GM19043 (cell line): ENCODE data around the gene BCL11B.

Source experiments
- ATAC-seq: cut with Tn5 transposase; IDR thresholded peaks from one replicate; pipeline ENCODE4 v1.9.1; 2021; ENCODE audit warnings: low read depth; ENCODE audit not compliant: unreplicated experiment

The BCL11B gene

DNA sequence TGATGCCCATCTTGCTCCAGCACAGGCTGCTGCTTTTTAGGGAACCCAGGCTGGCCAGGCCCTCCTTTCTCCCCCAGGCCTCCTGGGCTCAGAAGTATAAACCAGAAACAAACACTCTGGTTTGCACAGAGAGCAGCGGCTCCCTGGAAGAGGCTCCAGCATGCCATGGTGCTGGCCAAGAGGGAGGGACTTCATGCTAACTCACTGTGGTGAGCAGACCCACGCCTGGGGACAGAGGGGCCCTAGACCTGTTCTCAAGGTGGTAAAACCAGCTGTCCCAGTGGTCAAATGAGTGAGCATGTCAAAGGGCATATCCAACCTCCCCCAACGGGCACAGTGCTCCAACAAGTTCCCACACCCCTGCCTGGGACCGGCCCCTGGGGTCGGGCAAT is 15.5 kb downstream of the BCL11B start:
- no peak for ATAC-seq

DNA sequence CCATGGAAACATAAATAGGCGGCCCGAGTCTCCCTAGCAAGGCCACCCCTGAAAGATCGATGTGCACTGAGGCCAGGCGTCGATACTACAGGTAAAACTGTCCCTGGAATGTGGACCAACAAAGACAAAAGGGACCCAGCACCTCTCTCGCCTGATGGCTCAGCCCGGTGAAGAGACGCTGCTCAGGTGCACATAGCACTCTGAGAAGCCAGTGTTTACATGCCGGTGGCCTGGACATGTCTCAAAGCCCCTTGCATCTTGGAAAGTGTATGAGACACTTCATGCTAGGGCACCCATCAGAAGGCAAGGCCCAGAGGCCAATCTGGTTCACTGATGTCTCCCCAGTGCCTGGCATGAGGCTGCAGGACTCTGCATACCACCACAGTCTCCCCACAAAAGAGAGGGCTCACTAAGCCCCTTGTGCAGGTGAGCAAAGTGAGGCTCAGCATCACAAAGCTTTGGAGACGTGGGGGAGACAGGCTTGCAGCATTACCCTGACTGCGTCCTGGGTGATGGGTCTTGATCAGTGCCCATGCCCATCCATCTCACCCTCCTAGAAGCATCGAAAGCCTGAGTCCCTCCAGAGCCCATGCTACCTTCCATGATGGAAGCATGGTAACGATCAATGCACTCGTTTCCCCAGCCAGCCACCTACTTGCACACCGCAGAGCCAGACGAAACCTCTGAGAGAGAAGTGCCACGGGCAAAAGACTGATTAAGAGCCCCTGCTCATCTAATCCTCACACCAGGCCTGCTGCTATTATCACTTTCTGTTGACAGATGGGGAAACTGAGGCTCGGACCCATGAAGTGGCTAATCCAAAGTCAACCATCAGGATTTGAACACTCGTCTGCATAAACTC is 16.1 kb downstream of the BCL11B start:
- no peak for ATAC-seq

DNA sequence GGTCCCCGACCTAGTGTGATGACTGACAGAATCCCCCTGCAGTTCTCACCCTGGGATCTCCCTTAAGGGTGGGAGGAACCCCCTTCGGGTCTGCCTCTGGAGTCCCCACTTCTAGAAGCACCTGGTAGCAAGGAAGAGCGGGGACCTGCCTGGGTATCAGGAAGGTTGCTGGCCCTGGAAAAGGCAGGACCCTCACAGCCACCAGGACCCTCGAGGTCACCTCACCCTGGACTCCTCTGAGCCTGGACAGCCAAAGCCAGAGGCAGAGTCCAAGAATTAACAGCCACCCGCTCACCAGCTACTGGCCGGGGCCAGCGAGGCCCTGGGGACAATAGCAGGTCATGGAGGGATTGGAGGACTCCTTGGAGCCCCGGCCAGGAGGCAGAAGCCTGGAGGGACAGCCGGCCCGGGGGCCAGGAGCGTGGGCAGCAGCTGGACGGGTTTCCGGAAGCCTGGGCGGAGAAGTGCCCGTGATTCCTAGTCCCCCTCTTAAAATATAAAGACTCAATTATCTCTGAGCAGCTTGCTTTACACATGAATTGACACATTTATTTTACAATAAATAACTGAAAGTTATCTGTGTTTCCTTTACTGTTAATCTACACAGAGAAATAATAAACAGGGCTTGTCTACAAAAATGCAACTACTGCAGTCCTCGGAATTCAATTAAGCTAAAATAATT is 17.5 kb downstream of the BCL11B start:
- ATAC-seq, result no peak

DNA sequence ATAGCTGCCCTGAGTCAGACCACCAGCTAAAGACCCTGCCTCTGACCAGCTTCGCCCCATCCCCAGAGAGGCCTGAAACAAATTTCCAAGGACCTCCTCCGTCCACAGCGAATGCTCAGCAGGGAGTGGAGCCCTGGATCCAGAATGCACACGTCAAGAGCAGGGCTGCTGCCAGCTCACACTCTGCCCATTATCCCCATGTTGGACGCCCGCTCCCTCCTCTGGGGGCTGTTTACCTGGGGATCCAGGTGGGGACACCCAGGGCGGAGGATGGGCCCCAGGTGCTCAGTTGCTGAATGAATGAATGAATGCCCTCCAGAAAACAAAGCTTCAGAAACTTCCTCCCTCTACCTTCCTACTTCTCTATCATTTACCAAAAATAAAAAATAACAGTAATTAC is 18.1 kb downstream of the BCL11B start:
- ATAC-seq, result no peak

DNA sequence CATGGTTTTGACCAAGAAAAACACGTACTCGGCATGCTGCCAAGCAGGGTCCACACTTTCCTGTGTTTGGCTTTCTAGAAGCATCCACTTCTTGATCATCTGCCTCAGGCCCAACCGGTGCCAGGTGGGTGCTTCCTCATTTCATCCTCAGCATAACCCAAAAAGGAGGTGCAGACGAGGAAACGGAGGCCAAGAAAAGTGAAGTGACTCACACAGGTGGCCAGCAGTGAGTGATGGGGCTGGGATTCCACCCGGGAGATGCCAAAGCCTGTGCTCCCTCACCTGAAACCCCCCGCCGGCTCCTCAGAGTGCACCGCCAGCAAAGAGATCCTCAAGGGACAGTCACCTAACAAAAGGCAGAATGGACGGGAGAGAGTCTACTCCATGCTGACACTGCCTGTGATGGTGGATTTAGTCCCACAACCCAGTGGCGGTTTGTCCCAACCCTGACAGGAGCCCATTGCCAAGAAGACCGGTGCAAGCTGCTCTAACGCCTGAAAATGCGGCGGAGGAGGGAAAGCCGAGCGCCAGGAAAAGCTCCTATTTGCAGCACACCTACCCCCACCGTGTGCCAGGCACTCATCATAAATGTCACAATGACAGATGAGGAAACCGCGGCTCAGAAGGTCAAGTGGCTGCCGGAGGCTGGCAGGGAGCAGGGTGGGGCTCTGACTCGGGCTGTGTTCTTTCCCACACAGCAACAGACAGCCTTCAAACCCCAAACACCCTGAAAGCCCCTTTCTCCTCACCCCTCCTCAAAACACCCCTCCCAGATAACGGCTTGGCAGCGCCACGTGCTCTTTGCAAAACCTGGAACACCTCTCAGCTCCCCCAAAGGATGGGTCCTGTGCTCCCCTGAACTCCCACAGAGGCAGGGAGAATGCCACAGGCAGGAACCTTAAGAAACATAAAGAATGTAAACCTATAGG is 18.8 kb downstream of the BCL11B start:
- no peak for ATAC-seq

DNA sequence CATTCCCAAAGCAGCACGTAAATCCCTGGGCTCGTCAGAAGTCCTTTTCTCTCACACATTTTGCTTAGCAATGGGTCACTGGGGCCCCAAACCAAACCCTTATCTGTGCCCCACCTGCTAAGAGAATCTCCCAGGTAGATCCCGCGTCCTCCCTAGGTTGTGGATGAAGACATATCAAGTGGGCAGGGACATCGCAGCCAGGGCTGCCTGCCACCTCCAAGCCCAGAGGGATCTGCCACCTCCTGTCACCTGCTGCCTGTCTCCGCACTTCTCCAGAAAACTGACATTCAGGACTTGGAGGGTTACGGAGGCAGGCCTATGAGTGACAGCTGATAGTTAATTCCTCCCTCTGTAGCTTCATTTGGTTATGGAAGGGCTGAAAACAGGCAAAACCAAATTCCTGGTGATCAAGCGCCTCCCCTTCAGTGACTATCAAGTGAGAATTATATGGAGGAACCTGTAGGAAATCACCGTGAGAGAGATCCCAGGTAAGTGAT is 19.5 kb downstream of the BCL11B start:
- ATAC-seq, result no peak

DNA sequence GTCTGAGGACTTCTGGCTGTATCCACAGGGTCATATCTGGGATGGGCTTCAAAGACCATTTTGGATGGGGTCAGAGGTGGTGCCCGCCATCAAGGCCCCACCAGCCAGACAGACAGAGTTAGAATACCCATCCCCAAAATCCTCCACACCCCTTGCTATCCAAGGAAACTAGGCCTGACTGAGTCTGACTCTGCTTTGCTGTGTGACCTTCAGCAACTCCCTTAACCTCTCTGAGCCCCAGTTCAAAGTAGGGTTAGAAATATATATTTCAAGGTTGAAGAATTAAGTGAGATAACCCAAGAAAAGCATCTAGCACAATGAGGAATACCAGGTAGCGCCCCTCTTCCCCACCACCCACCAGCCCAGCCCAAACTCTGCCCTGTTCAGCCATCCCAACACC is 20.3 kb downstream of the BCL11B start:
- no peak for ATAC-seq

DNA sequence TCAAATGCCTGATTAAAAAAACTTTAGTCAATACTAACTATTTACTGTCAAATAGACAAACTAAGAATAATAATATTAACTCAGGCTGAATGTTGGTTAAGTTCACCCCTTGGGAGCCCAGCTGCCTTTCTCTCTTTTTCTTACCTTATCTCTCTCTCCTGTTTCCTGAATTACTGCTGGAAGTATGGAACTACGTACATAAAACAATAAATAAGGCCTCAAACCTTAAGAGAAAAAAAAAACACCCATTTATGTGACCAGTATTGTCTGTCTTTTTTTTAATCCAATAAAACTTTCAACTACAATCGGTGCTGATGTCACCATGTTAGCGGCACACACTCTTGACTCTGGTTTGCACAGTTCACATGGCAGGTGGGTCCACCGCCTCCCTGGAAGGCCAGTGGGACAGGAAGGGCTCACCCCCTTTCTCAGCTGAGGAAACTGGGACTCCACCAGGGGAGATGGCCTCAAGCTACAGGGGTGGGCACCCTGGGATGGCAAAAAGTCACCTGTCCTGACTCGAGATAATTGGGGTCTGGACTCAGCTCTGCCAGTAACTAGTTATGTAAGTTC is 21.3 kb downstream of the BCL11B start:
- ATAC-seq, result no peak

DNA sequence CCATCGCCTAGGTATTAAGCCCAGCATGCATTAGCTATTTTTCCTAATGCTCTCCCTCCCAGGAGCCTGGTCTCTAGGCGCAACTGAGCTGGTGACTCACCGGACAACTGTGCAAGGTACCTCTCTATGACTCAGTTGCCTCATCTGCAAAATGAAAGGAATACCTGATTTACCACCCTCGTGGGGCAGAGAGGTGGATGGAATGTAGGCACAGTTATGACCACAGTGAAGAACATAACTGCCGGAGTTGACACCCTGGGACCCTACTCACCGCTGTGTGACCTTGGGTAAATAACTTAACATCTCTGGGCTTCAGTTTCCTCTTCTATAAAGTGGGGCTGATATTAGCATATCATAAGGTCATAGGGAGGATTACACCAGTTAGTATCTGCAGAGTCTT is 22.6 kb downstream of the BCL11B start:
- no peak for ATAC-seq

DNA sequence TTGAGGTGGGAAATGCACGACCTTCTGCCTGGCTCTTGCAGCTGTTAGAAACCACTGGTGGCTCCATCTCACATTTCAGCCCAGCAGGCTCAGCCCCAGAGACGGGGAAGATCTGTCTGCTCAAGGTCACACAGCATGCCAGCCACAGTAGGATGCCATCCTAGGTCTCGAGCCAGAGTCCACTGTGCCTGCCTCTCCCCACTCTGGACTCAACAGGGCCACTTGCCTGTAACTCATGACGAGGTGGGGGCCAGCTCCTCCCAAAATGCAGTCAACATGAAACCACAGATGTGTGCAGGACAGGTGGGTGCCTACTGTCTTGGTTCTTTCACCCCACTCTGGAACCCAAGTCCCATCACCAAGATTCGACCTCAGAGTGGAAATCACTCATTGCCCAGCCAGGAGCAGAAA is 23.2 kb downstream of the BCL11B start:
- ATAC-seq, result no peak

DNA sequence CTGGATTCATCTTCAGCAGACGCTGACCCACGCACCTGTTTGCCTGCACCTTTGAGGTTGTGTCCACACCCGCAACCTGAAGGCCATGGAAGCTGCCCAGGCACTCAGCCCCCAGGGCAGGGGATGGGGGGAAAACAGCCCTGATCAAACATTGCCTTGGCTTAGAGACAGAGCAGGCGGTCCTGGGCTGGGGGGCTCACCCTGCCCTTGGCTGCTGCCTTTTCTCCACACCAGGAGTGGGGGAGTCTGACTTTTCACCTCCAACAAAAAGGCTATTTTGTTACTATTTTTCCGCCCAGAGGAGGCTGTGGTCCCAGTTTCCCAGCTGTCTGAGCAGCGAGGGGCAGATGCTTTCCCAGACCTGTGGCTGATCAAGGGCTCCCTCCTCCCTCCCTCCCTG is 24.2 kb downstream of the BCL11B start:
- ATAC-seq, result no peak

DNA sequence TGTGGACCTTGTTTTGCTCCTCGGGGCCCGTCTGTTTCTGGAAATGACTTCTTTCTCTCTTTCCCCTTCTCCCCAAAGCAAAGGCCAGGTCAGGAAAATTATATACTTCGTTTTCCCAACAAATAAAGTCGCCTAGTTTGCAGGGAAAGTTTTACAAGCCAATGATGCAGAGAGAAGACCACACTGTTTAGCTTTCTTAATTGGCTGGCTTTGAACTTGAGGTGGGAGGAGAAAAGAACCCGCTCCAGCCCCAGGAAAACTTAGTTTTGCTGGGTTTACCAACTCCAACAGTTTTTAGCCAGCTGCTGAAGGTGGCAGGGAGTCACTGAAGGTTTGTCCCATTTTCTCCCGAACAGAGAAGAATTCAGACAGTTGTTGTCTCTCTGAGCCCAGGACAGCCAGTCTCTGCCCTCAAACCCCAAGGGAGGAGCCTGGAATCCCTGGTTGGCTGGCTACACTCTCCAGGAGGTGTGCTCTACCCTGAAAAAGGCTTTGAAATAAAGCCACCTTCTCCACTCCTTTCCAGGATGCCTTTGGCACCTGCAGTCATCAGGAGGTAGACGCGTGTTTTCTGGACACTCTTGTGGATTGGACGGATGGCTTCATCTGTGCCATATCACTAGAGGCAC is 24.8 kb downstream of the BCL11B start:
- no peak for ATAC-seq

DNA sequence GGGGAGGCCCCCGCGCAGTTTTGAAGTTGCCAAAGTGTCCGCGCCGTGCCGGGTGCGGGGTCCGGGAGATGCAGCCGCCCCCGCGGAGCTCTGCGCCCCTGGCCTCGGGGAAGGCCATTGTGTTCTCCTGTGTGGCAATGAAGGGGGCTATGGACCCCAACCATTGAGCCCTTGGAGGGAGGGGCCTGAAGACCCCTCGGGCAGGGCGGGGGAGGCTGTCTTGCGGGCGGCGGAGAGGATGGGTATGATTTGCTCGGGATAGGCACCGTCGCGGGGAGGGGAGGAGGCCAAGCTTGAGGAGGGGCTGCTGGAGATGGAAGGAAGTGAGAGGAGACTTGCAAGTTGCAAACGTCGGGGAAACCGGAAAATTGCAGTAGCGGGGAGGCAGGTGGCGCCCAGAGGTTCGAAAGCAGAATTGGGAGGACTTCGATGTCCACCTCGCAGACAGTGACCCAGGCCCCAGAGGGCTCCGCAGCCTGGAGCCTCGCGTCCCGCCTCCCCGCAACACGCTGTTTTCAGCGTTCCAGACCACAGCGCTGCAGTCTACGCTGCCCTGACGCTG is 25.4 kb downstream of the BCL11B start:
- ATAC-seq, result no peak

DNA sequence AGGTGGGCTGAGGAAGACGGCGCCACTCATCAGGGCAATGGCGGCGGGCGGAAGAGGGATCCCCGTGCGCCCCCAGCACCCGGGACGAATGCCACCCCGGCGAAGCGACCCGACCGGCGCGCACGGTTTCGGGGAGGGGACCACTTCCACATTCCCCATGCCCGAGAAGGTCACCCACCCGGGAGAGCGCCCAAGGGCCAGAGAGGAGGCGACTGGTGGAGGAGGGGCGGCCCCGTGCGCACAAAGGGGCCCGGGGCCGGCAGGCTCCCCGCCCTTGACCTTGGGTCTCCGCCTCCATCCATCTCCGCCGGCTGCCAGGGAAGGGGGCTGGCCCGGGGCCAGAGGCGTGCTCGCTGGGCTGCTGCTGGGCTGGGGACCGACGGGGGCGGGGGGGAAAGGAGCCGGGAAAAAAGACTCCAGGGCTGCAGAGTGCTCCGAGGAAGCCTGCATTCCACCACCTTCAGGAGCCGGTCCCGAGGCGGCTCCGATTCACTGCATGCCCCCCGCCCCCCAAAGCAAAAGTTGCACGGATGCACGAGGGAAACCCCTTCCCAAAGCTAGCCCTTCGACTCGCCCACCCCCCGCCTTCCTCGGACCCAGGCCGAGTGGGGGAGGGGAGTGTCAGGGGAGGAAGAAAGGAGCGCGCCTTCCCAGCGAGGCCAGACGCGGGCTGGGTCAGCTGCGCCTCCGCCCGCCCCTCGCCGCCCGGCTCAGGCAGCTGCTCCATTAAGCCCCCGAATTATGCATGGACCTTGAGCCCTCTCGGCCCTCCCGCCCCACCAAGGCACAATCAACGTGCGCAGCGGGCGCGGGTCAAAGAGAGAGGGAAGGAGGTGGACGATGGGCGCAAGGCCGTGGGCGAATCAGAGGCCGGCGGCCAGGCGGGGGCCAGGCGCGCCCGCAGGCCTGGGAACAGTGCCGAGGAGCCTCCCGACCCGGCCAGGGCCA is 26.2 kb downstream of the BCL11B start:
- ATAC-seq, result no peak

DNA sequence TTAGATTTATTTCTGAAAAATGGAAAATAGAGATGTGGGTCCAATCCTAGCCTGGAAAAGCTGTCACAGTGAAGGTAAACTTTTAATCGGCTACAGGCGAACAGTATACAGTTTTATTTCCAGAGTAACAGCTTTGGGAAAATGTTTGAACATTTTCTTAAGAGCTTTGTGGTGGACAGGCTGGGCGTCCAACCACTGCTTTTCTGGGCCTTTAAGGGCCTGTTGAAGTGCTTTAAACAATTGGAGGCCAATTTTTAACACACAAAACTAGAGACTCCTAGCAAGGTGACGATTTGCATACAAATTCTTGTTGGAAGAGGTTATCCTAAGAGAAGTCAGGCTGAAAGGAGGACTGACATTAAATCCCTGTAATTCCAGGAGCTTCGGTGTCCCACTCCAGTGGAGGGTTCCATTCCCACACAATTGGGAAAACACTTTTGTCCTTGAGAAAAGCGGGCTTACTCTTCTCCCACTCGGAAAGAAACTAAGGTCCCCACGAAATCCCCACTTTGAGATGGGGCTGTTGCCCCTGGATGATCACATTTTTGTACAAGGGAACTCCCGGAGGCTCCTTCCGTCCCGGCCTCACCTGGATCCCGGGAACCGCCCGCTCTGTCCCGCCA is 26.9 kb downstream of the BCL11B start:
- ATAC-seq, result no peak

DNA sequence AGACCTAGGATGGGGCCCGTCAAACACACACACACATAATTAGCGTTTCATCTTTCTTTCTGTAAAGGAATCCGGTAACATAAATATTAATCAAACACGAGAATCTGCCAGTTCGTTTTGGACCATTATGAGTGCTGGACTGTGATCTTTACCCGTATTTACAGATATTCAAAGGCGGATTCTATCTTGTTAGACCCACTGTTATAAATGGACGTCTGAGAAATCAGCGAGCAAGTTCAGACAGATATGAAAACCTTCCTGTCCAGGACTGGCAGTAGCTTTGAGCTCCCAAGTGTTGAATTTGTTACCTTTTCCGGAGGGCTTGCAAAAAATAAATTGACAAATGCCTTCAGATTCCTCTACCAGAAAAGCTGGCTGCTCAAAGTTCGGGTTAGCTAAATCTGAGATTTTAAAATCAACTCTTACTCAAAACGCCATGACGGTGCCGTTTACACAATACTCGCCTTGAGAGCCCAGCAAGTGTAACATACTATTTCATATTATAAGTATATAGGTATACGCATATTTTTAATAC is 27.6 kb downstream of the BCL11B start:
- ATAC-seq, result no peak

DNA sequence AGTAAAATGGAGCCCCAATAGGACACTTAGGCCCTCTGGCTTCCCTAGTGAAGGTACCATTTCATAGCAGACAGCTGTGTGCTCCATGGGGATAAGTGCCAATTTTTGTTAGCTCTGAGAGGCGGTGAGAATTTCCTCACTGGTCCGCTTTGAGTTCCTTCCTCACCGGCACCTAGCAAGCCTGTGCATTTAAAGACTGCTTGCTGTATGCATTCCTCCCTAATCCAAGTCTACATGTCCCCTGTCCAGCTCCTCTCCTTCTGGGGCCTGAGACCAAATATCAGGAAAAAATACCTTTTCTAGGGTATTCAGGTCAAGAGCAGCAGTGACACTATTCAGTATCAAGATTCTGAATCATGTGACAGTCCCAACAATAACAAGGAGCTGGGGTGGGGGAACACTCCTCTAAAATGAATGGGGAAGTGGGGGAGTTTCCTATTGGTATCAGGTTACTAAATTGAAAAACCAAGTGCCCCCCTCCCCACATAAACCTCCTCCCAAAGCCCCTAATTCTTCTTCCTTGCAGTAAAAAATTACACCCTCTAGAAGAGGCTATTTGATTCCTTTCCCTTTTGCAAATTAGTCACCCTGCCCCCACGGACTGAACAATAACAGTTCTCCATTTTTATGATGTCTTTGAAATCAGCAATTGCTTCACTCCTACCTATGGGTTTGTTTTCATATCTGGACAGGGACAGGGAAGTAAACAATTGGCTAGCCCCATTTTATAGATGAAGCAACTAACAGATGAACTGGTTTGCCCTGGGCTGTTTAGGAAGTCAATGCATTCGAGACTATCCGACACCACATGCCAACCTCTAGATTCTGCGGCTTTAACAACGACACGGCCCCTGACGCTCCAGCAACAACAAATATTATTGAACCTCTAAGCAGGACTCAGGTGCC is 28.9 kb downstream of the BCL11B start:
- no peak for ATAC-seq
